ENCODE measurements around the gene RSAD1.

GRCh38 chr17:50439008-50439407 is 39.7 kb upstream of the RSAD1 start:
- no peak for TF ChIP-seq CTCF (conservative IDR thresholded peaks at IDR 0.05)
- no peak for TF ChIP-seq ZFX (IDR thresholded peaks at IDR 0.05)

All from C4-2B (cell line).